Measurements from ENCODE around the gene SAE1.

- no peak for TF ChIP-seq POLR2AphosphoS5 (IDR thresholded peaks at IDR 0.05)
- no peak for TF ChIP-seq CTCF (IDR thresholded peaks at IDR 0.05)
- no peak for TF ChIP-seq POLR2A (IDR thresholded peaks at IDR 0.05)
Observed at GRCh38 chr19:47135156-47135555, 4.5 kb downstream of the SAE1 start.

Measured in breast epithelium (tissue), 3 donors.